Measurements from ENCODE around the gene ADGRA1.

- TF ChIP-seq CTCF (conservative IDR thresholded peaks at IDR 0.05; ENCODE audit: low read length) (no peak), EZH2phosphoT487 (IDR thresholded peaks at IDR 0.05; ENCODE audit: borderline replicate concordance, low read depth, low read length) (no peak)
Measured at GRCh38 chr10:133134411-133135115, 46.8 kb downstream of the ADGRA1 start.
